Measurements from ENCODE around the gene TRIM43B.
"Not testable (repeated sequence)": the region's sequence is repeated elsewhere in the genome, so short reads cannot be mapped to it uniquely, and the experiment has no call there.

The TRIM43B gene

GRCh38 chr2:95433373-95433772 lies 51.2 kb downstream of the TRIM43B start:
- DNase-seq = not testable (repeated sequence)

DNA sequence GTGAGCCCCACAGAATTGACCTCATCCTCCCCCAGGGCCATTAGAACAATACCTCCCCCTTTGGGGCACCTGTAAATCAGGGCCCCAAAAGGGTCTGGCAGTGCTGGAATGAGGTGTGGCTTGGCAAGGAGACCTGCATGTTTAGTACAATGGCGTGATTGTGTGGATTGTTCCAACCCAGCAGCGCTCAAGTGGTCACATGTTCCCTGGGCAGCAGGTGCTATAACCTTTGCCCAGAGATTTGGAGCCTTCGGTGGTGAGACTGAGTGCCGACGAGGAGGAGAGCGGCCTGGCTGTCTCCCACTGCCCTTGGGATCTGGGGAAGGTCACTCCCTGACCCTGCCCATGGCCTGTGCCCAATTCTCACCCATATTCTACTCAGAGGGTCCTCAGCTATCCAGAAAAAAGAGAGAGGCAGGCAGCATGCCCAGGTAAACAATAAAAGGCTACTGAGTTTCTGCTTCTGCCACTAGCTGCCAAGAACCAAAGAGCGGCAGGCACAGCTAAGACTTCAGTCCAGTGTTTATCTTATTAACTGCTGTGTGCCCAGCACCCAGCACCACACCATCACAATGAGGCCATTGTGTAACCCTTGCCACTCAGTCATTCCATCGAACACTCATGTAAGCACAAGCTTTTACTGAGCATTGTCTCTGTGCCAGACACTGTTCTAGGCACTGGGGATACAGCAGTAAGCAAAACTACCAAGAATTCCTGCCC lies 54.6 kb downstream of the TRIM43B start:
- DNase-seq = not testable (repeated sequence)

- not testable (repeated sequence) for DNase-seq
These were observed 57.2 kb downstream of the TRIM43B start for GRCh38 chr2:95427196-95427867.
